Osteoblast (primary cell): ENCODE results near the gene WBP1L. TPM values are rescaled to one million over a fixed set of nuclear protein-coding genes. Genes with fewer than 3 reads are reported as not detected.
"Not testable (repeated sequence)": the region's sequence is repeated elsewhere in the genome, so short reads cannot be mapped to it uniquely, and the experiment has no call there.

Experiments
- DNase-seq: peaks from one replicate; pipeline ENCODE4 v3.0.0; 2011; ENCODE audit warnings: low spot score, mixed read lengths; ENCODE audit not compliant: insufficient read length; ENCODE audit errors: missing footprints
- H2AFZ ChIP-seq: 2 replicates; pipeline ENCODE4 v1.6.0; 2011; ENCODE audit warnings: mild to moderate bottlenecking, low read length
- H3K27ac ChIP-seq: 2 replicates; pipeline ENCODE4 v1.5.1; 2011; ENCODE audit warnings: mild to moderate bottlenecking, low read depth, low read length, moderate library complexity
- H3K27me3 ChIP-seq: 2 replicates; pipeline ENCODE4 v1.6.0; 2012; ENCODE audit warnings: mild to moderate bottlenecking, control low read depth, inconsistent platforms, low read length, moderate library complexity; ENCODE audit not compliant: insufficient read depth
- H3K36me3 ChIP-seq: 2 replicates; pipeline ENCODE4 v1.5.1; 2011; ENCODE audit warnings: mild to moderate bottlenecking, low read length, control low read depth, moderate library complexity; ENCODE audit not compliant: insufficient read depth
- H3K4me1 ChIP-seq: 2 replicates; pipeline ENCODE4 v1.5.1; 2011; ENCODE audit warnings: mild to moderate bottlenecking, low read length, control low read depth, moderate library complexity; ENCODE audit not compliant: insufficient read depth
- H3K4me2 ChIP-seq: 2 replicates; pipeline ENCODE4 v1.6.0; 2011; ENCODE audit warnings: mild to moderate bottlenecking, low read length; ENCODE audit not compliant: insufficient read depth
- H3K4me3 ChIP-seq: fragments of 200-600 bp; sonication (generic); 3 replicates; pipeline ENCODE4 v1.5.1; 2012; ENCODE audit warnings: mild to moderate bottlenecking, low read length, inconsistent platforms; ENCODE audit not compliant: insufficient read depth
- H3K79me2 ChIP-seq: 2 replicates; pipeline ENCODE4 v1.6.0; 2012; ENCODE audit warnings: mild to moderate bottlenecking, low read length, control low read depth, inconsistent platforms; ENCODE audit not compliant: insufficient read depth
- H3K9me3 ChIP-seq: 2 replicates; pipeline ENCODE4 v1.5.1; 2011; ENCODE audit warnings: low read depth, low read length, control low read depth
- H4K20me1 ChIP-seq: 2 replicates; pipeline ENCODE4 v1.6.0; 2012; ENCODE audit warnings: mild to moderate bottlenecking, low read length, control low read depth; ENCODE audit not compliant: insufficient read depth
- CTCF ChIP-seq: IDR thresholded peaks from 2 replicates; pipeline ENCODE4 v1.5.1; 2011; ENCODE audit warnings: mild to moderate bottlenecking, low read depth, low read length, moderate library complexity; ENCODE audit errors: extremely low read depth
- total RNA-seq: library from RNA; depleted of rRNA; stranded (reverse); fragments of >200 nt; gene quantifications from 2 replicates; pipeline ENCODE4 v1.2.3, GENCODE V29; 2012

Gene WBP1L
- 76.4 and 85.5 TPM in 2 replicates for total RNA-seq

- H3K27ac ChIP-seq: peak within 1 kb of the TSS; percentile 88
- peak within 1 kb of the TSS; percentile 96 for H3K4me3 ChIP-seq
- no peak for TF ChIP-seq CTCF
- peaks cover 50% of the 10 kb centered on the region for H3K79me2 ChIP-seq
- H3K27me3 ChIP-seq: no peaks in the 10 kb centered on the region
- H3K4me2 ChIP-seq: peak within 1 kb of the TSS; percentile 94
- no peaks in the 10 kb centered on the region for H3K36me3 ChIP-seq
- H3K9me3 ChIP-seq: no peaks in the 10 kb centered on the region
- peaks cover 11% of the 10 kb centered on the region for H3K4me1 ChIP-seq
- peak within 1 kb of the TSS; percentile 89 for H2AFZ ChIP-seq
- peaks cover 7% of the 10 kb centered on the region for H4K20me1 ChIP-seq
- DNase-seq: peak; percentile 98
Measured at GRCh38 chr10:102743588-102744373, at the start of gene WBP1L. WBP1L (plus strand) TSS chr10:102743948; CDS start chr10:102744054, 106 bp downstream.

GRCh38 chr10:102695401-102695800 is 48.3 kb upstream of the WBP1L start:
- H3K27me3 ChIP-seq, H3K4me2 ChIP-seq, H4K20me1 ChIP-seq, H2AFZ ChIP-seq, H3K79me2 ChIP-seq, H3K9me3 ChIP-seq, H3K27ac ChIP-seq, DNase-seq, H3K4me3 ChIP-seq, H3K4me1 ChIP-seq: not testable (repeated sequence)
- H3K36me3 ChIP-seq: peaks cover 30% of the 10 kb centered on the region

- Histone ChIP-seq H3K4me3 (no peak overlapping the region), H3K79me2 (no peaks in the 10 kb centered on the region), H3K36me3 (peaks cover 30% of the 10 kb centered on the region), H3K27ac (no peak overlapping the region), H2AFZ (no peak overlapping the region), H3K4me1 (peaks cover 10% of the 10 kb centered on the region), H3K9me3 (no peaks in the 10 kb centered on the region), H4K20me1 (no peaks in the 10 kb centered on the region), H3K27me3 (no peaks in the 10 kb centered on the region), H3K4me2 (no peak overlapping the region)
- no peak for TF ChIP-seq CTCF
- no peak for DNase-seq
Measured at GRCh38 chr10:102696736-102697135, 47.0 kb upstream of the WBP1L start.

- Histone ChIP-seq H3K36me3 (peaks cover 30% of the 10 kb centered on the region), H3K4me1 (peaks cover 15% of the 10 kb centered on the region), H3K27ac (no peak overlapping the region), H3K4me2 (no peak overlapping the region), H3K79me2 (peaks cover 5% of the 10 kb centered on the region), H3K4me3 (no peak overlapping the region), H4K20me1 (no peaks in the 10 kb centered on the region), H2AFZ (no peak overlapping the region), H3K27me3 (no peaks in the 10 kb centered on the region), H3K9me3 (no peaks in the 10 kb centered on the region)
- DNase-seq: no peak
- TF ChIP-seq CTCF: no peak
Measured at GRCh38 chr10:102698894-102699293, 44.9 kb upstream of the WBP1L start.
